IMR-90 (cell line): ENCODE measurements around the gene GREB1L.

Source experiments
- CEBPB ChIP-seq: IDR thresholded peaks from 2 replicates; pipeline ENCODE4 v1.6.1; 2012; ENCODE audit warnings: low read depth, low read length, improper control_type of control experiment
- CTCF ChIP-seq: conservative IDR thresholded peaks from 2 replicates; pipeline ENCODE4 v1.5.1; 2012; ENCODE audit warnings: mild to moderate bottlenecking, low read depth, low read length, improper control_type of control experiment
- POLR2A ChIP-seq: IDR thresholded peaks from 2 replicates; pipeline ENCODE4 v1.6.1; 2012; ENCODE audit warnings: mild to moderate bottlenecking, low read depth, low read length

GRCh38 chr18:21293479-21293878, 51.4 kb downstream of the GREB1L start:
- no peak for TF ChIP-seq CEBPB
- TF ChIP-seq CTCF = no peak
- no peak for TF ChIP-seq POLR2A
